ENCODE data around the gene INSM2. TPM values are rescaled to one million over a fixed set of nuclear protein-coding genes. Genes with fewer than 3 reads are reported as not detected.

Gene INSM2
- total and polyA plus RNA-seq, 2 donors (not counting 1 experiment from before 2014, with no cell fraction given): not detected

GRCh38 chr14:35573911-35574310 lies 39.9 kb downstream of the INSM2 start:
- no peaks in the 10 kb centered on the region for H3K9me3 ChIP-seq (ENCODE audit: control extremely low read depth in 1 of 3, control insufficient read depth in 2 of 3, insufficient read depth in 1 of 3, low read length in 2 of 3)
- intact Hi-C loops (cut with micrococcal nuclease): no loop called here
- ChIA-PET POLR2A (no interaction called here), CTCF (no interaction called here)
- H3K36me3 ChIP-seq (replicated peaks in 1 of 2; ENCODE audit: control extremely low read depth in 1 of 2, control insufficient read depth in 1 of 2, extremely low read depth in 1 of 2, insufficient read depth in 2 of 2, low read length in 1 of 2): peaks cover 0 to 2% of the 10 kb centered on the region in 2 experiments
- no peak for ATAC-seq (ENCODE audit: low read depth)
- no peaks in the 10 kb centered on the region for H3K4me1 ChIP-seq (ENCODE audit: control insufficient read depth in 2 of 2, insufficient read depth in 2 of 2, low read length in 2 of 2)
- H3K27ac ChIP-seq (ENCODE audit: low read length in 2 of 2): no peak overlapping the region
- no peak for TF ChIP-seq CTCF (IDR thresholded peaks at IDR 0.05)
- TF ChIP-seq EZH2 (IDR thresholded peaks at IDR 0.05; ENCODE audit: borderline replicate concordance, insufficient read depth, low read depth, low read length, poor library complexity, severe bottlenecking): no peak
- WGBS (ENCODE audit: insufficient coverage): no CpG with 5 or more reads among the region's 2 CpGs
- no peaks in the 10 kb centered on the region for H3K79me2 ChIP-seq (ENCODE audit: control insufficient read depth, insufficient read depth, low read length)
- H4K20me1 ChIP-seq (ENCODE audit: control insufficient read depth, insufficient read depth, low read length, poor library complexity, severe bottlenecking): no peaks in the 10 kb centered on the region
- H3K4me3 ChIP-seq (ENCODE audit: control extremely low read depth in 1 of 5, extremely low read depth in 1 of 5, insufficient read depth in 1 of 5, low read depth in 2 of 5, low read length in 4 of 5): no peak overlapping the region
- no peaks in the 10 kb centered on the region for H3K27me3 Mint-ChIP-seq
- H3K9ac ChIP-seq (ENCODE audit: low read length): no peak overlapping the region
- no peak for DNase-seq
- H3K9me3 Mint-ChIP-seq (ENCODE audit: insufficient read depth): no peaks in the 10 kb centered on the region
- no peak overlapping the region for H2AFZ ChIP-seq (ENCODE audit: insufficient read depth, low read depth, low read length, poor library complexity, severe bottlenecking)
- H3K27me3 ChIP-seq (replicated peaks in 1 of 4; ENCODE audit: control extremely low read depth in 1 of 4, control insufficient read depth in 3 of 4, insufficient read depth in 4 of 4, low read length in 3 of 4): no peaks in the 10 kb centered on the region
- H3K4me2 ChIP-seq (replicated peaks; ENCODE audit: low read depth, low read length, poor library complexity, severe bottlenecking): no peak overlapping the region
- no peak overlapping the region for H3K27ac Mint-ChIP-seq
- H3K4me1 Mint-ChIP-seq: no peaks in the 10 kb centered on the region
- H3K4me3 Mint-ChIP-seq: no peak overlapping the region

GRCh38 chr14:35576260-35576659 lies 42.3 kb downstream of the INSM2 start:
- Mint-ChIP-seq H3K4me1 (no peaks in the 10 kb centered on the region), H3K27ac (no peak overlapping the region), H3K27me3 (no peaks in the 10 kb centered on the region), H3K9me3 (ENCODE audit: insufficient read depth) (no peaks in the 10 kb centered on the region), H3K4me3 (no peak overlapping the region)
- H3K4me1 ChIP-seq (ENCODE audit: control insufficient read depth in 2 of 2, insufficient read depth in 2 of 2, low read length in 2 of 2): no peaks in the 10 kb centered on the region
- peaks cover 0 to 3% of the 10 kb centered on the region in 2 experiments for H3K36me3 ChIP-seq (replicated peaks in 1 of 2; ENCODE audit: control extremely low read depth in 1 of 2, control insufficient read depth in 1 of 2, extremely low read depth in 1 of 2, insufficient read depth in 2 of 2, low read length in 1 of 2)
- no peak for TF ChIP-seq CTCF (IDR thresholded peaks at IDR 0.05)
- TF ChIP-seq EZH2 (IDR thresholded peaks at IDR 0.05; ENCODE audit: borderline replicate concordance, insufficient read depth, low read depth, low read length, poor library complexity, severe bottlenecking): no peak
- no peaks in the 10 kb centered on the region for H4K20me1 ChIP-seq (ENCODE audit: control insufficient read depth, insufficient read depth, low read length, poor library complexity, severe bottlenecking)
- no peaks in the 10 kb centered on the region for H3K79me2 ChIP-seq (ENCODE audit: control insufficient read depth, insufficient read depth, low read length)
- ChIA-PET POLR2A (no interaction called here), CTCF (no interaction called here)
- no peak overlapping the region for H2AFZ ChIP-seq (ENCODE audit: insufficient read depth, low read depth, low read length, poor library complexity, severe bottlenecking)
- ATAC-seq (ENCODE audit: low read depth) (no peak), DNase-seq (no peak)
- intact Hi-C loops (cut with micrococcal nuclease): no loop called here
- no peak overlapping the region for H3K4me2 ChIP-seq (replicated peaks; ENCODE audit: low read depth, low read length, poor library complexity, severe bottlenecking)
- H3K9ac ChIP-seq (ENCODE audit: low read length): no peak overlapping the region
- no peaks in the 10 kb centered on the region for H3K9me3 ChIP-seq (ENCODE audit: control extremely low read depth in 1 of 3, control insufficient read depth in 2 of 3, insufficient read depth in 1 of 3, low read length in 2 of 3)
- H3K4me3 ChIP-seq (ENCODE audit: control extremely low read depth in 1 of 5, extremely low read depth in 1 of 5, insufficient read depth in 1 of 5, low read depth in 2 of 5, low read length in 4 of 5): no peak overlapping the region
- H3K27ac ChIP-seq (ENCODE audit: low read length in 2 of 2): no peak overlapping the region
- no peaks in the 10 kb centered on the region for H3K27me3 ChIP-seq (replicated peaks in 1 of 4; ENCODE audit: control extremely low read depth in 1 of 4, control insufficient read depth in 3 of 4, insufficient read depth in 4 of 4, low read length in 3 of 4)
